ENCODE results near the gene ASMTL.

ASMTL gene

GRCh38 chrX:1488141-1488540 is 35.4 kb upstream of the ASMTL start:
- no peak for TF ChIP-seq CTCF (IDR thresholded peaks at IDR 0.05; ENCODE audit: low read depth, low read length)
- Histone ChIP-seq H3K9me3 (ENCODE audit: severe bottlenecking) (peaks cover 6% of the 10 kb centered on the region), H3K27ac (no peak overlapping the region), H3K36me3 (no peaks in the 10 kb centered on the region), H3K27me3 (ENCODE audit: insufficient read depth, low read depth, severe bottlenecking) (no peaks in the 10 kb centered on the region), H3K4me3 (ENCODE audit: low read depth, low read length) (no peak overlapping the region)
- no peak for DNase-seq

- Histone ChIP-seq H3K9me3 (ENCODE audit: severe bottlenecking) (peaks cover 5% of the 10 kb centered on the region), H3K36me3 (no peaks in the 10 kb centered on the region), H3K4me3 (ENCODE audit: low read depth, low read length) (no peak overlapping the region), H3K27me3 (ENCODE audit: insufficient read depth, low read depth, severe bottlenecking) (no peaks in the 10 kb centered on the region), H3K27ac (no peak overlapping the region)
- TF ChIP-seq CTCF (IDR thresholded peaks at IDR 0.05; ENCODE audit: low read depth, low read length) = no peak
- no peak for DNase-seq
Observed at GRCh38 chrX:1487401-1487800, 34.7 kb upstream of the ASMTL start.

- no peaks in the 10 kb centered on the region for H3K27me3 ChIP-seq (ENCODE audit: insufficient read depth, low read depth, severe bottlenecking)
- no peak for TF ChIP-seq CTCF (IDR thresholded peaks at IDR 0.05; ENCODE audit: low read depth, low read length)
- peaks cover 3% of the 10 kb centered on the region for H3K9me3 ChIP-seq (ENCODE audit: severe bottlenecking)
- no peak for DNase-seq
- no peaks in the 10 kb centered on the region for H3K36me3 ChIP-seq
- H3K27ac ChIP-seq = no peak overlapping the region
- H3K4me3 ChIP-seq (ENCODE audit: low read depth, low read length) = no peak overlapping the region
Observed at GRCh38 chrX:1486749-1487361, 34.1 kb upstream of the ASMTL start.

GRCh38 chrX:1486177-1486576 is 33.5 kb upstream of the ASMTL start:
- Histone ChIP-seq H3K27ac (no peak overlapping the region), H3K9me3 (ENCODE audit: severe bottlenecking) (peaks cover 3% of the 10 kb centered on the region), H3K36me3 (no peaks in the 10 kb centered on the region), H3K4me3 (ENCODE audit: low read depth, low read length) (no peak overlapping the region), H3K27me3 (ENCODE audit: insufficient read depth, low read depth, severe bottlenecking) (no peaks in the 10 kb centered on the region)
- no peak for TF ChIP-seq CTCF (IDR thresholded peaks at IDR 0.05; ENCODE audit: low read depth, low read length)
- no peak for DNase-seq

- no peak for DNase-seq
- H3K27ac ChIP-seq = no peak overlapping the region
- no peaks in the 10 kb centered on the region for H3K27me3 ChIP-seq (ENCODE audit: insufficient read depth, low read depth, severe bottlenecking)
- peaks cover 4% of the 10 kb centered on the region for H3K9me3 ChIP-seq (ENCODE audit: severe bottlenecking)
- TF ChIP-seq CTCF (IDR thresholded peaks at IDR 0.05; ENCODE audit: low read depth, low read length) = no peak
- no peaks in the 10 kb centered on the region for H3K36me3 ChIP-seq
- no peak overlapping the region for H3K4me3 ChIP-seq (ENCODE audit: low read depth, low read length)
Observed at GRCh38 chrX:1485033-1485432, 32.3 kb upstream of the ASMTL start.

GRCh38 chrX:1484638-1485019 is 31.9 kb upstream of the ASMTL start:
- H3K27ac ChIP-seq = no peak overlapping the region
- H3K9me3 ChIP-seq (ENCODE audit: severe bottlenecking) = peaks cover 8% of the 10 kb centered on the region
- no peak overlapping the region for H3K4me3 ChIP-seq (ENCODE audit: low read depth, low read length)
- no peaks in the 10 kb centered on the region for H3K27me3 ChIP-seq (ENCODE audit: insufficient read depth, low read depth, severe bottlenecking)
- H3K36me3 ChIP-seq = no peaks in the 10 kb centered on the region
- no peak for TF ChIP-seq CTCF (IDR thresholded peaks at IDR 0.05; ENCODE audit: low read depth, low read length)
- DNase-seq = no peak

Data from WERI-Rb-1 (cell line).